H1 (cell line): Measurements from ENCODE around the gene ZNF14. TPM values are rescaled to one million over a fixed set of nuclear protein-coding genes. Genes with fewer than 3 reads are reported as not detected.

Experiments
- BCL11A ChIP-seq, 2 experiments: IDR thresholded peaks; one replicate each; pipeline ENCODE4 v1.6.1; 2011; ENCODE audit warnings: low read depth in 2 of 2, low read length in 2 of 2, mild to moderate bottlenecking in 2 of 2
- KDM4A ChIP-seq: IDR thresholded peaks from one replicate; pipeline ENCODE4 v1.7.1; 2012; ENCODE audit warnings: low read depth, mild to moderate bottlenecking, moderate library complexity, low read length, inconsistent platforms; ENCODE audit not compliant: severe bottlenecking
- NANOG ChIP-seq: IDR thresholded peaks from 2 replicates; pipeline ENCODE4 v1.6.1; 2011; ENCODE audit warnings: low read length, low read depth, mild to moderate bottlenecking, inconsistent platforms; ENCODE audit not compliant: insufficient read depth, poor library complexity, severe bottlenecking
- POLR2AphosphoS5 ChIP-seq: IDR thresholded peaks from 2 replicates; pipeline ENCODE4 v1.6.1; 2011; ENCODE audit warnings: low read depth, low read length
- RFX5 ChIP-seq: IDR thresholded peaks from 2 replicates; pipeline ENCODE4 v1.6.1; 2011; ENCODE audit warnings: low read depth, low read length, improper control_type of control experiment, borderline replicate concordance
- RNF2 ChIP-seq: fragments of 200-900, 300-1000 bp; sonication (generic); IDR thresholded peaks from 2 replicates; pipeline ENCODE4 v1.7.1; 2016; ENCODE audit warnings: borderline replicate concordance, low read depth, mild to moderate bottlenecking, antibody characterized with exemption, low read length; ENCODE audit not compliant: poor library complexity, severe bottlenecking; ENCODE audit errors: missing control alignments
- SIX5 ChIP-seq: IDR thresholded peaks from 2 replicates; pipeline ENCODE4 v1.6.1; 2011; ENCODE audit warnings: mild to moderate bottlenecking, low read depth, low read length
- TAF1 ChIP-seq: IDR thresholded peaks from 2 replicates; pipeline ENCODE4 v1.6.1; 2011; ENCODE audit warnings: mild to moderate bottlenecking, low read depth, low read length
- TCF12 ChIP-seq: IDR thresholded peaks from 2 replicates; pipeline ENCODE4 v1.6.1; 2011; ENCODE audit warnings: low read depth, mild to moderate bottlenecking, low read length
- polyA plus RNA-seq, 7 experiments: library from polyadenylated mRNA; depleted of rRNA in 3 of 7; stranded (reverse) in 5 of 7; unstranded in 2 of 7; fragments of >200 nt in 5 of 7; fragments of 200-250 nt in 2 of 7; gene quantifications; 1 replicate in 5 of 7; 2 replicates in 1 of 7; 4 replicates in 1 of 7; pipeline versions ENCODE4 v1.2.1 to v1.2.3, GENCODE V29; 2011 to 2013; ENCODE audit warnings: missing spikeins in 2 of 7, mixed read lengths in 2 of 7
- total RNA-seq: library from RNA; stranded (reverse); fragmentation: NEBNext Ultra II Directional; extraction: Animal tissue kit (Norgen Biotek cat#: 25700); gene quantifications from 2 replicates; pipeline ENCODE4 v1.2.1, GENCODE V29; 2021

The ZNF14 gene
- total and polyA plus RNA-seq, 2 of the 8 experiments (the other 6 are each of a cell fraction or from before 2014, with no cell fraction given) = 1.00 to 7.4 TPM

GRCh38 chr19:19719798-19720197 is 13.1 kb downstream of the ZNF14 start (continued):
- TF ChIP-seq NANOG = no peak
- no peak for TF ChIP-seq RNF2
- TF ChIP-seq TCF12 = no peak
- TF ChIP-seq SIX5 = no peak
- no peak for TF ChIP-seq POLR2AphosphoS5
- TF ChIP-seq KDM4A = no peak
- TF ChIP-seq RFX5 = no peak
- TF ChIP-seq BCL11A (IDR thresholded peaks at IDR 0.05; ENCODE audit: low read depth in 2 of 2, low read length in 2 of 2) = no peak
- no peak for TF ChIP-seq TAF1
- TF ChIP-seq, all 59 proteins: peak for 0
